ENCODE measurements around the gene CRY1.

DNA sequence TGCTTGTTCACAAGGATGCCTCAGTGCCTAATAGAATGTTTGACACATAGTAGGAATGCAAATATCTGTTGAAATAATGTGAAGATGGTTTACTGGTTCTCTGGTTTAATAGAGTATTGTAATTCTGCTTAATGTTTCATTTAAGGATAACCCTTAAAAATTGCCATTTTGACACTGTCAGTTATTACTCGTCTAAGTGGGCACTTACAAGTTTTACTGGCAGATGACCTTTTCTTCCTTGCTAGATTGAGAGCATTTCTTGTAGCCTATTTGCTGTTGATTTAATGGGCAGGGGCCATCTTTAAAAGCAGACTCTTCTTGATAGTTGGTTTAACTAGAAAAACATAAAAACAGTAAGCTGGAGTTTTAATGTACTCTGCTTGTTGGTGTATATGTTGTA, 135.8 kb downstream of the CRY1 start:
- no peak for TF ChIP-seq CTCF (IDR thresholded peaks at IDR 0.05)
- TF ChIP-seq POLR2A (IDR thresholded peaks at IDR 0.05): no peak
